CD4-positive, alpha-beta T cell (primary cell): Measurements from ENCODE around the gene TBC1D17. TPM values are rescaled to one million over a fixed set of nuclear protein-coding genes. Genes with fewer than 3 reads are reported as not detected.

Experiments used
- ATAC-seq: fragments of 200-7000 bp; cut with Tn5 transposase; one replicate; pipeline ENCODE4 v1.10.0; 2022; ENCODE audit warnings: mild to moderate bottlenecking; ENCODE audit not compliant: poor library complexity
- CTCF ChIA-PET: fragments of 350-600 bp; sonication (Branson Sonifier 250); formaldehyde crosslinking; loops from one replicate; lab custom pipeline; 2021; ENCODE audit warnings: antibody characterized with exemption, inconsistent platforms; lab: Charles Lee
- POLR2A ChIA-PET: fragments of 350-600 bp; sonication (Branson Sonifier 250); formaldehyde crosslinking; loops from one replicate; lab custom pipeline; 2021; ENCODE audit warnings: antibody characterized with exemption, inconsistent platforms; lab: Charles Lee
- DNase-seq, 14 experiments: peaks; one replicate each; pipeline ENCODE4 v3.0.0-alpha.2; 2013 to 2020; ENCODE audit warnings: mixed read lengths in 2 of 14
- H3K27ac ChIP-seq, 2 donors: one replicate each; pipeline versions ENCODE4 v1.5.1 to v1.7.0; 2013; ENCODE audit warnings: low read length in 2 of 2, low read depth in 1 of 2, mild to moderate bottlenecking in 1 of 2
- H3K27me3 ChIP-seq, 2 experiments: 1 replicate in 1 of 2; 2 replicates in 1 of 2; pipeline versions ENCODE4 v1.6.1 to v1.7.0; 2013; ENCODE audit warnings: low read length in 2 of 2, control low read depth in 1 of 2, mild to moderate bottlenecking in 1 of 2, moderate library complexity in 1 of 2; ENCODE audit not compliant: insufficient read depth in 2 of 2, control insufficient read depth in 1 of 2
- H3K36me3 ChIP-seq: one replicate; pipeline ENCODE4 v1.6.1; 2013; ENCODE audit warnings: low read length, control low read depth; ENCODE audit not compliant: insufficient read depth
- H3K4me1 ChIP-seq: one replicate; pipeline ENCODE4 v1.6.1; 2013; ENCODE audit warnings: low read length, control low read depth; ENCODE audit not compliant: insufficient read depth
- H3K4me3 ChIP-seq: one replicate; pipeline ENCODE4 v1.5.1; 2013; ENCODE audit warnings: mild to moderate bottlenecking, low read length, moderate library complexity
- H3K9me3 ChIP-seq, 2 experiments: 1 replicate in 1 of 2; 2 replicates in 1 of 2; pipeline versions ENCODE4 v1.6.1 to v1.7.0; 2013; ENCODE audit warnings: low read length in 2 of 2, mild to moderate bottlenecking in 2 of 2, control low read depth in 1 of 2, moderate library complexity in 1 of 2; ENCODE audit not compliant: control insufficient read depth in 1 of 2, insufficient read depth in 1 of 2
- H3K27ac Mint-ChIP-seq: one replicate; pipeline ENCODE4 v1.8.0; 2020; ENCODE audit warnings: mixed read lengths
- H3K27me3 Mint-ChIP-seq: one replicate; pipeline ENCODE4 v1.8.0; 2021; ENCODE audit warnings: mixed read lengths
- H3K36me3 Mint-ChIP-seq: one replicate; pipeline ENCODE4 v1.8.0; 2021; ENCODE audit warnings: low read depth, mixed read lengths
- H3K4me1 Mint-ChIP-seq: one replicate; pipeline ENCODE4 v1.8.0; 2021; ENCODE audit warnings: low read depth, mixed read lengths
- H3K4me3 Mint-ChIP-seq: one replicate; pipeline ENCODE4 v1.8.0; 2020; ENCODE audit warnings: mild to moderate bottlenecking, mixed read lengths
- H3K9me3 Mint-ChIP-seq: one replicate; pipeline ENCODE4 v1.8.0; 2020; ENCODE audit warnings: mixed read lengths
- CTCF ChIP-seq: fragments of 200-600 bp; IDR thresholded peaks from one replicate; pipeline ENCODE4 v1.8.0; 2022; ENCODE audit warnings: antibody characterized with exemption, mild to moderate bottlenecking
- intact Hi-C, 2 experiments: fragments of 100-400 bp; cut with DNase I in 1 of 2; cut with micrococcal nuclease in 1 of 2; formaldehyde crosslinking; loops; one replicate each; pipeline versions ENCODE4 v1.15.1 to v1.9.0; 2023 to 2025; cut with DNase I, micrococcal nuclease
- microRNA-seq: library from miRNA; unstranded; fragments of <30 nt; microRNA quantifications from one replicate; pipeline ENCODE4 v1.2.0, GENCODE V29; 2021; ENCODE audit warnings: borderline microRNAs expressed, borderline replicate concordance
- total RNA-seq, 174 experiments: library from RNA in 2 of 174; stranded (reverse) in 2 of 174; gene quantifications; one replicate each; pipeline ENCODE4 v1.2.3 and lab custom pipeline; 2021 to 2026

Gene TBC1D17
- total RNA-seq, 2 experiments from 2014 or later: 35.5 to 35.8 TPM

- no peak overlapping the region for H3K4me3 ChIP-seq
- no peak overlapping the region for H3K27ac Mint-ChIP-seq
- H3K27me3 Mint-ChIP-seq: peaks cover 5% of the 10 kb centered on the region
- intact Hi-C loops: loop anchor here (5.0 kb wide), 2 partner anchors 36 to 579 kb away; partner anchors contain the start of genes ASPDH (in 1 of the 2), IL4I1 (in 1 of the 2) and JOSD2 (in 1 of the 2)
- H3K27me3 ChIP-seq: no peaks in the 10 kb centered on the region
- CTCF ChIA-PET: no interaction called here
- peaks cover 0 to 4% of the 10 kb centered on the region in 2 experiments for H3K9me3 ChIP-seq
- no peaks in the 10 kb centered on the region for H3K9me3 Mint-ChIP-seq
- H3K27ac ChIP-seq: no peak overlapping the region
- no peak for ATAC-seq
- H3K36me3 Mint-ChIP-seq: peaks cover 14% of the 10 kb centered on the region
- TF ChIP-seq CTCF: no peak
- no peak overlapping the region for H3K4me3 Mint-ChIP-seq
- no peak for DNase-seq
- H3K4me1 ChIP-seq: peaks cover 51% of the 10 kb centered on the region
- H3K4me1 Mint-ChIP-seq: peaks cover 43% of the 10 kb centered on the region
- POLR2A ChIA-PET: no interaction called here
- H3K36me3 ChIP-seq: no peaks in the 10 kb centered on the region
These were observed 56.1 kb downstream of the TBC1D17 start for GRCh38 chr19:49933643-49934042.

- no peak for TF ChIP-seq CTCF
- H3K27me3 Mint-ChIP-seq: no peaks in the 10 kb centered on the region
- Histone ChIP-seq H3K4me3 (no peak overlapping the region), H3K27me3 (no peaks in the 10 kb centered on the region), H3K9me3 (no peaks in the 10 kb centered on the region), H3K36me3 (no peaks in the 10 kb centered on the region), H3K27ac (no peak overlapping the region), H3K4me1 (peaks cover 27% of the 10 kb centered on the region)
- H3K9me3 Mint-ChIP-seq: no peaks in the 10 kb centered on the region
- H3K4me3 Mint-ChIP-seq: peak overlapping the region; percentile 8
- POLR2A ChIA-PET: no interaction called here
- no peaks in the 10 kb centered on the region for H3K36me3 Mint-ChIP-seq
- CTCF ChIA-PET: interaction anchor here (0.7 to 2.2 kb wide), 2 partner anchors 47 to 50 kb away, joined by 3 to 10 read pairs; no protein-coding TSS in a partner anchor
- H3K4me1 Mint-ChIP-seq: peaks cover 29% of the 10 kb centered on the region
- intact Hi-C loops: no loop called here
- DNase-seq (no peak), ATAC-seq (no peak)
- H3K27ac Mint-ChIP-seq: no peak overlapping the region
These were observed 59.0 kb downstream of the TBC1D17 start for GRCh38 chr19:49936549-49936948.

DNA sequence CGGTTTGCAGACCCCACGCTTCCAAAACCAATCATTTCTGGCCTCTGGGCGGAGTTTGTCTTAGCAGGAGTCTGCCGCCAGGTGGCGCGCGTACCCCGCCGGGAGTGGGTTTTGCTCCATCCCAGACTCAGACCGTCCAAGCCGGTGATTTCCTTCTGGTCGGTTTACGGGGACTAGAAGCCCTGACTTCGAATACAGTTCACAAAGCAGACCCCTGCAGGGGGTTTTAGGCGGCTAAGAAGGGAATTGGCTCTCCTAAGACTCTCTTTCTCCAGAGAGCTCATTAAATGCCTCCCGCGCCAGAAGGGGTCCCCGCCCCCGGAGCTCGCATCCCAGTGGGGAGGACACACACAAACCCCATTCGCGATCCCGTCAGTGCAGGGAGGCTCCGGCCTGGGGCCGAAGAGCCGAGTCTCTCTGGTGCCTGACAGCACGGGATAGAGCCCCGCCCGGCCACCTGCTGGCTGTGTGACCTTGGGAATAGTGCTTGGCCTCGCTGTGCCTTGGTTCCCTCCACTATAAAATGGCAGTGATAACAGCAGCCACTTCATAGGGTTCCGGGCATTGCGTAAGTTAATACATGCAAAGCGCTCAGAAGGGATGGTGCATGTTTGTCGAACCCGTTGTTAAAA is 60.4 kb downstream of the TBC1D17 start:
- Histone ChIP-seq H3K4me1 (peaks cover 19% of the 10 kb centered on the region), H3K27me3 (no peaks in the 10 kb centered on the region), H3K4me3 (peak overlapping the region; percentile 20), H3K27ac (no peak overlapping the region), H3K36me3 (no peaks in the 10 kb centered on the region), H3K9me3 (no peaks in the 10 kb centered on the region)
- H3K27ac Mint-ChIP-seq: no peak overlapping the region
- no peaks in the 10 kb centered on the region for H3K9me3 Mint-ChIP-seq
- H3K36me3 Mint-ChIP-seq: no peaks in the 10 kb centered on the region
- CTCF ChIA-PET: interaction anchor here (0.6 to 2.2 kb wide), 6 partner anchors 12 to 198 kb away, joined by 3 to 10 read pairs (median 4); no protein-coding TSS in a partner anchor
- ATAC-seq (peak; percentile 73), DNase-seq (peak; percentile 53 to 87 (median 72))
- no peaks in the 10 kb centered on the region for H3K27me3 Mint-ChIP-seq
- no peak overlapping the region for H3K4me3 Mint-ChIP-seq
- POLR2A ChIA-PET: interaction anchor here (1.3 kb wide), 1 partner anchor 87 kb away, joined by 3 read pairs; the partner anchor contains the start of gene PTOV1
- intact Hi-C loops: loop anchor here (1.0 kb wide), 1 partner anchor 45 kb away; no protein-coding TSS in a partner anchor
- H3K4me1 Mint-ChIP-seq: peaks cover 18% of the 10 kb centered on the region
- TF ChIP-seq CTCF: peak; percentile 98

Small RNAs within 50 kb of the gene (microRNA-seq; reads per million reads assigned to microRNA genes)
- 0.81 reads per million for gene MIR4749
- not detected for gene MIR4750
- not detected for gene MIR6800

Other genes with a start within 250 kb of the TBC1D17 start
- gene RRAS, start 237.6 kb upstream of the TBC1D17 start, total RNA-seq: 1 to 10 TPM; 4.2 to 4.7 TPM
- 10 to 100 TPM; 30.6 to 34.8 TPM for gene SCAF1, start 235.5 kb upstream of the TBC1D17 start, total RNA-seq
- 100 to 1,000 TPM; 109 to 119 TPM for gene IRF3, start 211.8 kb upstream of the TBC1D17 start, total RNA-seq
- gene BCL2L12, start 211.8 kb upstream of the TBC1D17 start, total RNA-seq: 10 to 100 TPM in 1 of 2 experiments, 1 to 10 TPM in 1; 9.9 to 11.3 TPM
- gene PRMT1, start 200.4 kb upstream of the TBC1D17 start, total RNA-seq: 10 to 100 TPM; 41.5 to 46.4 TPM
- 1 to 10 TPM; 2.1 to 2.5 TPM for gene ADM5, start 188.1 kb upstream of the TBC1D17 start, total RNA-seq
- gene CPT1C, start 186.6 kb upstream of the TBC1D17 start, total RNA-seq: under 1 TPM; 0.47 to 0.59 TPM
- 1 to 10 TPM; 2.1 to 2.9 TPM for gene TSKS, start 114.4 kb upstream of the TBC1D17 start, total RNA-seq
- gene AP2A1, start 110.7 kb upstream of the TBC1D17 start, total RNA-seq: 10 to 100 TPM; 28.2 to 28.9 TPM
- 10 to 100 TPM; 14.9 to 15.2 TPM for gene FUZ, start 64.4 kb upstream of the TBC1D17 start, total RNA-seq
- 10 to 100 TPM; 67.2 to 67.8 TPM for gene MED25, start 59.4 kb upstream of the TBC1D17 start, total RNA-seq
- 100 to 1,000 TPM; 127 to 134 TPM for gene PTOV1, start 26.5 kb upstream of the TBC1D17 start, total RNA-seq
- 10 to 100 TPM; 96.1 to 98.1 TPM for gene PNKP, start 10.1 kb upstream of the TBC1D17 start, total RNA-seq
- gene AKT1S1, start 347 bp upstream of the TBC1D17 start, total RNA-seq: 10 to 100 TPM; 15.1 to 15.8 TPM
- 1 to 10 TPM; 4.7 to 5.4 TPM for gene IL4I1, start 19.2 kb downstream of the TBC1D17 start, total RNA-seq
- gene ATF5, start 51.5 kb downstream of the TBC1D17 start, total RNA-seq: 10 to 100 TPM; 16.3 to 19.1 TPM
- gene NUP62, start 51.8 kb downstream of the TBC1D17 start, total RNA-seq: 10 to 100 TPM; 19.2 to 21.7 TPM
- gene SIGLEC11, start 83.5 kb downstream of the TBC1D17 start, total RNA-seq: under 1 TPM in 1 of 2 experiments, not detected in 1; 0.08 TPM
- 10 to 100 TPM; 65.1 to 65.4 TPM for gene VRK3, start 147.7 kb downstream of the TBC1D17 start, total RNA-seq
- 1 to 10 TPM; 2.6 to 2.8 TPM for gene ZNF473, start 148.3 kb downstream of the TBC1D17 start, total RNA-seq